ENCODE measurements around the gene ATP9A. TPM values are rescaled to one million over a fixed set of nuclear protein-coding genes. Genes with fewer than 3 reads are reported as not detected.

Gene ATP9A
- polyA plus RNA-seq, 1 of the 3 experiments (the other 2 are of a cell fraction): 11.0 TPM

DNA sequence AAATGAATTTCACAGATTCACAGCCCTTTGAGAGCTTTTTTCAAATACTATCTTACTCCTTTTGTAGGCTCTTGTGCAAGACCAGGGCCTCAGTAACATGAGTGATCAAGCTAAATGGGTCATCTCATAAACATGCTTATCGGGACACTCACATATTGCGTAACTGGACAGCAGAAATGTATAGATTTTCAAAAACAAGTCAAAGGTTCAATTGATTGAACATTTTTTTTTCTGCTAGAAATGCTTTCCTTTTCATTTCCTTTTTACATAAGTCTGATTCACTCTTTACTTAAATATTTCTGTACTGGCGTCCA lies 42.8 kb upstream of the ATP9A start:
- Histone ChIP-seq H3K4me2 (no peak overlapping the region), H4K20me1 (ENCODE audit: insufficient read depth) (no peaks in the 10 kb centered on the region), H3K27me3 (ENCODE audit: insufficient read depth) (no peaks in the 10 kb centered on the region), H3K9me2 (no peaks in the 10 kb centered on the region), H3K27ac (ENCODE audit: low read depth in 2 of 2, low read length in 1 of 2) (no peak overlapping the region), H3F3A (replicated peaks; ENCODE audit: insufficient read depth) (no peaks in the 10 kb centered on the region), H3K4me3 (ENCODE audit: low read depth in 2 of 2, low read length in 1 of 2) (no peak overlapping the region), H3K4me1 (ENCODE audit: control insufficient read depth in 1 of 2, insufficient read depth in 2 of 2, low read depth in 1 of 2, low read length in 1 of 2) (no peaks in the 10 kb centered on the region), H3K79me2 (ENCODE audit: insufficient read depth) (no peaks in the 10 kb centered on the region), H2AFZ (ENCODE audit: low read depth) (no peak overlapping the region), H3K9ac (no peak overlapping the region), H3K9me3 (no peaks in the 10 kb centered on the region), H3K36me3 (replicated peaks in 1 of 2; ENCODE audit: control insufficient read depth in 1 of 2, insufficient read depth in 2 of 2, low read length in 1 of 2) (no peaks in the 10 kb centered on the region)
- WGBS (ENCODE audit: low lambda C conversion rate): 80% methylated on average over 3 of the region's 3 CpGs
- ChIA-PET POLR2A (no interaction called here), CTCF (interaction anchor here (0.7 to 1.0 kb wide), 2 partner anchors 11 to 278 kb away, joined by 3 to 4 read pairs; no protein-coding TSS in a partner anchor)
- TF ChIP-seq, protein P1, sequence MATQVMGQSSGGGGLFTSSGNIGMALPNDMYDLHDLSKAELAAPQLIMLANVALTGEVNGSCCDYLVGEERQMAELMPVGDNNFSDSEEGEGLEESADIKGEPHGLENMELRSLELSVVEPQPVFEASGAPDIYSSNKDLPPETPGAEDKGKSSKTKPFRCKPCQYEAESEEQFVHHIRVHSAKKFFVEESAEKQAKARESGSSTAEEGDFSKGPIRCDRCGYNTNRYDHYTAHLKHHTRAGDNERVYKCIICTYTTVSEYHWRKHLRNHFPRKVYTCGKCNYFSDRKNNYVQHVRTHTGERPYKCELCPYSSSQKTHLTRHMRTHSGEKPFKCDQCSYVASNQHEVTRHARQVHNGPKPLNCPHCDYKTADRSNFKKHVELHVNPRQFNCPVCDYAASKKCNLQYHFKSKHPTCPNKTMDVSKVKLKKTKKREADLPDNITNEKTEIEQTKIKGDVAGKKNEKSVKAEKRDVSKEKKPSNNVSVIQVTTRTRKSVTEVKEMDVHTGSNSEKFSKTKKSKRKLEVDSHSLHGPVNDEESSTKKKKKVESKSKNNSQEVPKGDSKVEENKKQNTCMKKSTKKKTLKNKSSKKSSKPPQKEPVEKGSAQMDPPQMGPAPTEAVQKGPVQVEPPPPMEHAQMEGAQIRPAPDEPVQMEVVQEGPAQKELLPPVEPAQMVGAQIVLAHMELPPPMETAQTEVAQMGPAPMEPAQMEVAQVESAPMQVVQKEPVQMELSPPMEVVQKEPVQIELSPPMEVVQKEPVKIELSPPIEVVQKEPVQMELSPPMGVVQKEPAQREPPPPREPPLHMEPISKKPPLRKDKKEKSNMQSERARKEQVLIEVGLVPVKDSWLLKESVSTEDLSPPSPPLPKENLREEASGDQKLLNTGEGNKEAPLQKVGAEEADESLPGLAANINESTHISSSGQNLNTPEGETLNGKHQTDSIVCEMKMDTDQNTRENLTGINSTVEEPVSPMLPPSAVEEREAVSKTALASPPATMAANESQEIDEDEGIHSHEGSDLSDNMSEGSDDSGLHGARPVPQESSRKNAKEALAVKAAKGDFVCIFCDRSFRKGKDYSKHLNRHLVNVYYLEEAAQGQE (IDR thresholded peaks at IDR 0.05; ENCODE audit: low read depth, low read length): no peak
- TF ChIP-seq EZH2phosphoT487 (IDR thresholded peaks at IDR 0.05; ENCODE audit: borderline replicate concordance, low read depth) (no peak), TCF12 (IDR thresholded peaks at IDR 0.05) (no peak)
- no peak for DNase-seq

GRCh38 chr20:51810155-51811041 lies 42.2 kb upstream of the ATP9A start:
- TF ChIP-seq, protein P1 (IDR thresholded peaks at IDR 0.05; ENCODE audit: low read depth, low read length): no peak
- TF ChIP-seq TEAD4 (IDR thresholded peaks at IDR 0.05; ENCODE audit: borderline replicate concordance, insufficient read depth): no peak
- TF ChIP-seq, protein P2, sequence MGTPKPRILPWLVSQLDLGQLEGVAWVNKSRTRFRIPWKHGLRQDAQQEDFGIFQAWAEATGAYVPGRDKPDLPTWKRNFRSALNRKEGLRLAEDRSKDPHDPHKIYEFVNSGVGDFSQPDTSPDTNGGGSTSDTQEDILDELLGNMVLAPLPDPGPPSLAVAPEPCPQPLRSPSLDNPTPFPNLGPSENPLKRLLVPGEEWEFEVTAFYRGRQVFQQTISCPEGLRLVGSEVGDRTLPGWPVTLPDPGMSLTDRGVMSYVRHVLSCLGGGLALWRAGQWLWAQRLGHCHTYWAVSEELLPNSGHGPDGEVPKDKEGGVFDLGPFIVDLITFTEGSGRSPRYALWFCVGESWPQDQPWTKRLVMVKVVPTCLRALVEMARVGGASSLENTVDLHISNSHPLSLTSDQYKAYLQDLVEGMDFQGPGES (IDR thresholded peaks at IDR 0.05; ENCODE audit: low read depth, low read length): no peak
- no peak for TF ChIP-seq SIN3A (IDR thresholded peaks at IDR 0.05; ENCODE audit: borderline replicate concordance, low read depth, low read length)
- TF ChIP-seq EZH2phosphoT487 (IDR thresholded peaks at IDR 0.05; ENCODE audit: borderline replicate concordance, low read depth): no peak
- Histone ChIP-seq H3K4me3 (ENCODE audit: low read depth in 2 of 2, low read length in 1 of 2) (no peak overlapping the region), H3K9me3 (no peaks in the 10 kb centered on the region), H3F3A (replicated peaks; ENCODE audit: insufficient read depth) (no peaks in the 10 kb centered on the region), H3K36me3 (replicated peaks in 1 of 2; ENCODE audit: control insufficient read depth in 1 of 2, insufficient read depth in 2 of 2, low read length in 1 of 2) (no peaks in the 10 kb centered on the region), H3K79me2 (ENCODE audit: insufficient read depth) (no peaks in the 10 kb centered on the region), H4K20me1 (ENCODE audit: insufficient read depth) (no peaks in the 10 kb centered on the region), H3K4me2 (no peak overlapping the region), H3K4me1 (ENCODE audit: control insufficient read depth in 1 of 2, insufficient read depth in 2 of 2, low read depth in 1 of 2, low read length in 1 of 2) (no peaks in the 10 kb centered on the region), H3K27me3 (ENCODE audit: insufficient read depth) (no peaks in the 10 kb centered on the region), H2AFZ (ENCODE audit: low read depth) (no peak overlapping the region), H3K27ac (ENCODE audit: low read depth in 2 of 2, low read length in 1 of 2) (no peak overlapping the region), H3K9me2 (no peaks in the 10 kb centered on the region), H3K9ac (no peak overlapping the region)
- CTCF ChIA-PET: interaction anchor here (0.8 to 1.0 kb wide), 2 partner anchors 10 kb away, joined by 4 read pairs; no protein-coding TSS in a partner anchor
- WGBS (ENCODE audit: low lambda C conversion rate): 91% methylated on average over 13 of the region's 13 CpGs
- DNase-seq: no peak
- POLR2A ChIA-PET: no interaction called here
